NCI-H128 (cell line): ENCODE measurements around the gene BCL2L2.
"Not testable (repeated sequence)": the region's sequence is repeated elsewhere in the genome, so short reads cannot be mapped to it uniquely, and the experiment has no call there.

Experiments used
- DNase-seq: peaks from one replicate; lab custom pipeline; 2025; ENCODE audit not compliant: unreplicated experiment; lab: John Stamatoyannopoulos, UW

Gene BCL2L2

GRCh38 chr14:23324455-23324846, 17.8 kb downstream of the BCL2L2 start:
- no peak for DNase-seq

- no peak for DNase-seq
Measured at GRCh38 chr14:23324993-23325392, 18.4 kb downstream of the BCL2L2 start.

GRCh38 chr14:23325746-23326145, 19.1 kb downstream of the BCL2L2 start:
- not testable (repeated sequence) for DNase-seq

- no peak for DNase-seq
Measured at GRCh38 chr14:23326491-23327332, 20.1 kb downstream of the BCL2L2 start.

GRCh38 chr14:23327947-23328744, 21.5 kb downstream of the BCL2L2 start:
- DNase-seq: peak; percentile 59

- no peak for DNase-seq
Measured at GRCh38 chr14:23335623-23336022, 29.0 kb downstream of the BCL2L2 start.

GRCh38 chr14:23339506-23340268, 33.1 kb downstream of the BCL2L2 start:
- DNase-seq: no peak

GRCh38 chr14:23344481-23344880, 37.8 kb downstream of the BCL2L2 start:
- DNase-seq: no peak

- DNase-seq: no peak
Measured at GRCh38 chr14:23345987-23346692, 39.5 kb downstream of the BCL2L2 start.

- DNase-seq: no peak
Measured at GRCh38 chr14:23346693-23347405, 40.2 kb downstream of the BCL2L2 start.

GRCh38 chr14:23347406-23348296, 41.0 kb downstream of the BCL2L2 start:
- no peak for DNase-seq

- no peak for DNase-seq
Measured at GRCh38 chr14:23348297-23348655, 41.6 kb downstream of the BCL2L2 start.

- no peak for DNase-seq
Measured at GRCh38 chr14:23349156-23349845, 42.7 kb downstream of the BCL2L2 start.

GRCh38 chr14:23351681-23352505, 45.3 kb downstream of the BCL2L2 start:
- DNase-seq: no peak

- peak; percentile 55 for DNase-seq
Measured at GRCh38 chr14:23352506-23353432, 46.1 kb downstream of the BCL2L2 start, which contains the start of gene SLC22A17. TSS of gene SLC22A17 (minus strand) at chr14:23352887.

- DNase-seq: no peak
Measured at GRCh38 chr14:23353433-23353780, 46.8 kb downstream of the BCL2L2 start.

- DNase-seq: no peak
Measured at GRCh38 chr14:23354990-23355389, 48.4 kb downstream of the BCL2L2 start.
